Left forelimb (tissue), 1 donor: ENCODE results near the gene NRDE2.
"Not testable (repeated sequence)": the region's sequence is repeated elsewhere in the genome, so short reads cannot be mapped to it uniquely, and the experiment has no call there.

Source experiments
- DNase-seq: peaks from one replicate; pipeline ENCODE4 v3.0.0-alpha.2; 2018; ENCODE audit warnings: low spot score

Gene NRDE2

GRCh38 chr14:90344331-90345238 is 12.8 kb upstream of the NRDE2 start:
- DNase-seq, result no peak

- no peak for DNase-seq
Observed at GRCh38 chr14:90342327-90342726, 10.6 kb upstream of the NRDE2 start.

- no peak for DNase-seq
Observed at GRCh38 chr14:90341784-90342183, 10.0 kb upstream of the NRDE2 start.

GRCh38 chr14:90341232-90341631 is 9.5 kb upstream of the NRDE2 start:
- not testable (repeated sequence) for DNase-seq

GRCh38 chr14:90336985-90337384 is 5.2 kb upstream of the NRDE2 start:
- no peak for DNase-seq

- no peak for DNase-seq
Observed at GRCh38 chr14:90336401-90336800, 4.7 kb upstream of the NRDE2 start.

GRCh38 chr14:90332271-90332584 is 487 bp upstream of the NRDE2 start:
- DNase-seq, result no peak

GRCh38 chr14:90330203-90331196 is 1.2 kb downstream of the NRDE2 start:
- DNase-seq, result no peak

GRCh38 chr14:90321891-90322290 is 9.8 kb downstream of the NRDE2 start:
- DNase-seq, result no peak

- DNase-seq, result no peak
Observed at GRCh38 chr14:90319634-90320541, 11.9 kb downstream of the NRDE2 start.

GRCh38 chr14:90319173-90319572 is 12.6 kb downstream of the NRDE2 start:
- DNase-seq, result no peak

- DNase-seq, result no peak
Observed at GRCh38 chr14:90318016-90318415, 13.7 kb downstream of the NRDE2 start.

GRCh38 chr14:90317286-90317685 is 14.5 kb downstream of the NRDE2 start:
- DNase-seq, result no peak

- no peak for DNase-seq
Observed at GRCh38 chr14:90308561-90308960, 23.2 kb downstream of the NRDE2 start.

- no peak for DNase-seq
Observed at GRCh38 chr14:90305176-90305601, 26.6 kb downstream of the NRDE2 start.

- DNase-seq, result no peak
Observed at GRCh38 chr14:90304502-90304901, 27.2 kb downstream of the NRDE2 start.

- DNase-seq, result no peak
Observed at GRCh38 chr14:90303473-90303872, 28.3 kb downstream of the NRDE2 start.

GRCh38 chr14:90302529-90303303 is 29.0 kb downstream of the NRDE2 start:
- no peak for DNase-seq

- DNase-seq, result no peak
Observed at GRCh38 chr14:90301668-90302090, 30.1 kb downstream of the NRDE2 start.

GRCh38 chr14:90301122-90301521 is 30.6 kb downstream of the NRDE2 start:
- no peak for DNase-seq

GRCh38 chr14:90300611-90301047 is 31.1 kb downstream of the NRDE2 start:
- DNase-seq, result no peak
